GM13977 (cell line): ENCODE results near the gene DGKB.

Source experiments
- DNase-seq: peaks from one replicate; pipeline ENCODE4 v3.0.0; 2012; ENCODE audit warnings: low spot score
- in situ Hi-C: fragments of 300-500 bp; cut with MboI; formaldehyde crosslinking; loops from one replicate; pipeline ENCODE4 v1.12.0; 2022; ENCODE audit warnings: low sequenced_read_pairs, low pct_unique_long_range_greater_than_20kb, mixed read lengths, inconsistent platforms; ENCODE audit not compliant: unreplicated experiment
- TF ChIP-seq, protein P1 (sequence below): IDR thresholded peaks from 2 replicates; pipeline ENCODE4 v1.5.1; 2012; ENCODE audit warnings: mild to moderate bottlenecking, control low read depth; ENCODE audit not compliant: insufficient read depth; ENCODE audit errors: extremely low read depth, missing control alignments

DGKB gene

DNA sequence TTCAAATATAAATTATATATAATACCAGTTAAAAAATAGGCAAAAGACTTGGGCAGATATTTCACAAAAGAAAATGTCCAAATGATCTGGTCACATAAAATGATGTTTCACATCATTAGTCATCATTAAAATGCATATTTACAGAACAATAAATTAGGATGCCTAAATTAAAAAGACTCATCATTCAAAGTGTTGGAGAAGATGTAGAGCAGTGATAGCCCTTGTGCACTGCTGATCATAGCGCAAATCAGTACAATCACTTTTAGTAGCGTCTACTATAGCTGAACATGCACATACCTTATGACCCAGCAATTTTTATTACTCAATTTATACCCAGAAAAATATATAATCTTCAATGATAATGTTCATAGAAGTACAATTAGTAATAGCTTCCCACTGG, 579.8 kb downstream of the DGKB start:
- TF ChIP-seq, protein P1, sequence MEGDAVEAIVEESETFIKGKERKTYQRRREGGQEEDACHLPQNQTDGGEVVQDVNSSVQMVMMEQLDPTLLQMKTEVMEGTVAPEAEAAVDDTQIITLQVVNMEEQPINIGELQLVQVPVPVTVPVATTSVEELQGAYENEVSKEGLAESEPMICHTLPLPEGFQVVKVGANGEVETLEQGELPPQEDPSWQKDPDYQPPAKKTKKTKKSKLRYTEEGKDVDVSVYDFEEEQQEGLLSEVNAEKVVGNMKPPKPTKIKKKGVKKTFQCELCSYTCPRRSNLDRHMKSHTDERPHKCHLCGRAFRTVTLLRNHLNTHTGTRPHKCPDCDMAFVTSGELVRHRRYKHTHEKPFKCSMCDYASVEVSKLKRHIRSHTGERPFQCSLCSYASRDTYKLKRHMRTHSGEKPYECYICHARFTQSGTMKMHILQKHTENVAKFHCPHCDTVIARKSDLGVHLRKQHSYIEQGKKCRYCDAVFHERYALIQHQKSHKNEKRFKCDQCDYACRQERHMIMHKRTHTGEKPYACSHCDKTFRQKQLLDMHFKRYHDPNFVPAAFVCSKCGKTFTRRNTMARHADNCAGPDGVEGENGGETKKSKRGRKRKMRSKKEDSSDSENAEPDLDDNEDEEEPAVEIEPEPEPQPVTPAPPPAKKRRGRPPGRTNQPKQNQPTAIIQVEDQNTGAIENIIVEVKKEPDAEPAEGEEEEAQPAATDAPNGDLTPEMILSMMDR: no peak
- in situ Hi-C loops: no loop called here
- no peak for DNase-seq

DNA sequence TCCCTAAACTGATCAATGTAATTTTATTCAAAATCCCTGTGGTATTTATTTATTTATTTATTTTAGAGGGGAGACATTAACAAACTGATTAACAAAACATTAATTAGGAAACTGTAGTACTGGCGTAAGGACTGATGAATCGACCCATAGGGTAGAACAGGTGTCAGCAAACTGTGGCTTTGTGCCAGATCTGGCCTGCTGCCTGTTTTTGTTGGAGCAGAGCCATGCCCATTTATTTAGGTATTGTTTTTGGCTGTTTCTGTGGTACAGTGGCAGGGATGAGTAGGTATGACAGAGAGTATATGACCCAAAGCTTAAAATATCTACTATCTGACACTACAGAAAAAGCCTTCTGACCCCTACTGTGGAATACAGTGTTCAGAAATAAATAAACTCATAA, 580.6 kb downstream of the DGKB start:
- in situ Hi-C loops: no loop called here

DNA sequence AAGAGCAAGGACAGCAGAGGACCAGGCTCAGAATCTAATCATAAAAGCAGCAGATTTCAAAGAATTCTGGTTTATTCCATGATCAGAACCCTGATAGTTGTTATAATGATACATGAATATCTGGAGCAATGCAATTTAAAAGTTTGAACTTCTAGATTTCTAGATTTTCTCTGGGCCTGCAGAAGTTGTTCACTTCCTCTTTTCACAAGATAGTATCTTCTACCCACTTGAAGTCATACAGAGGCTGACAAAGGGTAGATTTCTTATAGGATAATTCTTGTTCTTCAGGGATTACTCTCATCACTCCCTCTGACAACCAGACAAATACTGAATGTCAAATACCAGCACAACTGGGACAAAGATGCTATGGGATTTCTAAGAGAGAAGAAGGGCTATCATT, 593.1 kb downstream of the DGKB start:
- TF ChIP-seq, protein P1: no peak
- in situ Hi-C loops: no loop called here
- no peak for DNase-seq

More for the DNA sequence above, 580.6 kb downstream of the DGKB start:
- DNase-seq: no peak
- TF ChIP-seq, protein P1: no peak

DNA sequence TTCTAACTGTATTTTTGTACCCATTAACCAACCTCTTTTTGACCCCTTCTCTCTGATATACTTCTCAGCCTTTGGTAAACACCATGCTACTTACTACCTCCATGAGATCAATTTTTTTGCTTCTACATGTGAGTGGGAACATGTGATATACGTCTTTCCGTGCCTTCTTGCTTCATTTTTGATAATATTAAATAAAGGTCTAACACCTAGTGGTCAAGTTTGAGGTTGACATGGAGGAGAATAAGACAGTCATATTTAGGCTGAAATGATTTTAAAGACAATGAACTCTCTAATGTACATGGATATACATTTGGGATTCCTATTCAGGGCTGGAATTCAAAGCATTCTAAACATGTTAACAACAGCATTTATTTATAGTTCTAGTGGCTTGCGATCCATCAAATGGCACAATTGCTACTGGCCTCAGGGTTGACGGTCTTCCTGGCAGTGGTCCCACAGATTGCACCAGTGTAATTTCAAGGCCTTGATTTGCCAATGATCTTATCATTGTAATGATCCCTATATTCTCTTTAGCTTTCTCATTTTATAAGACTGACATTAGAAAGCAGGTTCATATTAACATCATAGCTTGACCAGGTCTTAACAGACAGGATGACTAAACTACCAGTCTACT, 597.2 kb downstream of the DGKB start:
- TF ChIP-seq, protein P1: no peak
- no peak for DNase-seq
- in situ Hi-C loops: no loop called here

DNA sequence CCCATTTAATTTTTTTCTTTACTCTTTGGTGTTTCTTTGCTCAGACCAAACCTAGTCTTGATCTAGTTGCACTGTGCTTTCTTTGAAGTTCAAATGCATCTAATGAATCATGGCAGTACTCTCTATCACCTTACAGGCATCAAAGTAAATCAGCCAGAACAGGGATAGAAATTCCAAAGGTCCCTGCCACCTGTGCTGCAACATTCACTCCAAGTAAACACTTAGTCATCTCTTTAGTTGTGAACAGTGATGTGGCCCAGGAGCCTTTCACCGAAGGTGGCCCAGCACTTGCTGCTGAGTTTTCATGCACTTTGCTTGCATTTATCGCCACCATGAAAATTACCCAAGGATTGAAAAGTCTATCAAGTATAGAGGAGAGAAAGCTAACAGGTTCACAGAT, 599.0 kb downstream of the DGKB start:
- no peak for DNase-seq
- in situ Hi-C loops: no loop called here
- TF ChIP-seq, protein P1: no peak

DNA sequence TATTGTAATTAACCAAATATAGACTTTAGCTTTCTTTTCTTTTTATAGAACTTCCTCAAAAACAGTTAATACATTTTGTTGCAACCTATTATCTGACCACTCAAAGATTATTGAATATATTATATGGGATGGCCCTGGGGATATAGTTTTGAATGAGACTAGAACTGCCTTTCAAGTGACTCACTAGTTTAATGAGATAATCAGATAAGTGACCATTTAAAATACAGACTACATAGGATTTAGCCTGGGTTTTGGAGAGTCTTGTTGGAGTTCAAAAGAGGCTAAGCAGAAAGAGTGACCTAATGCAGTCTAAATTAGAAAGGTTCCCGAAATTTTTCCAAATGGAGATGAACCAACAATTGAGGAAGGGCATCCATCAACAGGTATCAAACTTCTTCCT, 607.9 kb downstream of the DGKB start:
- in situ Hi-C loops: no loop called here
- no peak for DNase-seq
- TF ChIP-seq, protein P1: no peak
